Mesothelial cell of epicardium (in vitro differentiated cells): ENCODE data around the gene ECEL1. TPM values are rescaled to one million over a fixed set of nuclear protein-coding genes. Genes with fewer than 3 reads are reported as not detected.
"Not testable (repeated sequence)": the region's sequence is repeated elsewhere in the genome, so short reads cannot be mapped to it uniquely, and the experiment has no call there.

Experiments
- DNase-seq, 2 experiments: peaks; one replicate each; pipeline ENCODE4 v3.0.0; 2021; ENCODE audit warnings: low spot score in 2 of 2; ENCODE audit not compliant: unreplicated experiment in 2 of 2
- H3K27ac Mint-ChIP-seq: 2 replicates; pipeline ENCODE4 v1.8.0; 2021; ENCODE audit warnings: mixed read lengths
- H3K27me3 Mint-ChIP-seq: 2 replicates; pipeline ENCODE4 v1.8.0; 2021; ENCODE audit warnings: low read depth, mixed read lengths
- H3K36me3 Mint-ChIP-seq: 2 replicates; pipeline ENCODE4 v1.8.0; 2021; ENCODE audit warnings: mixed read lengths
- H3K4me1 Mint-ChIP-seq: 2 replicates; pipeline ENCODE4 v1.8.0; 2021; ENCODE audit warnings: mixed read lengths
- H3K4me3 Mint-ChIP-seq: 2 replicates; pipeline ENCODE4 v1.8.0; 2021; ENCODE audit warnings: mild to moderate bottlenecking, moderate library complexity, mixed read lengths
- H3K9me3 Mint-ChIP-seq: 2 replicates; pipeline ENCODE4 v1.8.0; 2021; ENCODE audit warnings: mixed read lengths
- CTCF ChIP-seq: fragments of 200-600 bp; sonication (generic); IDR thresholded peaks from one replicate; pipeline ENCODE4 v1.5.0; 2021; ENCODE audit warnings: antibody characterized with exemption; ENCODE audit not compliant: unreplicated experiment
- total RNA-seq: library from RNA; stranded (reverse); gene quantifications from 3 replicates; pipeline ENCODE4 v1.2.1, GENCODE V29; 2021

Gene ECEL1
- total RNA-seq, 1 donor from 2014 or later, result 8.8 TPM

GRCh38 chr2:232447091-232447620 is 40.5 kb downstream of the ECEL1 start:
- H3K4me1 Mint-ChIP-seq, result peaks cover 2% of the 10 kb centered on the region
- TF ChIP-seq CTCF, result no peak
- no peaks in the 10 kb centered on the region for H3K9me3 Mint-ChIP-seq
- peaks cover 8% of the 10 kb centered on the region for H3K27me3 Mint-ChIP-seq
- no peak for DNase-seq
- H3K27ac Mint-ChIP-seq, result no peak overlapping the region
- H3K4me3 Mint-ChIP-seq, result no peak overlapping the region
- no peaks in the 10 kb centered on the region for H3K36me3 Mint-ChIP-seq

GRCh38 chr2:232446266-232446777 is 41.3 kb downstream of the ECEL1 start:
- H3K36me3 Mint-ChIP-seq, H3K9me3 Mint-ChIP-seq, H3K4me1 Mint-ChIP-seq, H3K4me3 Mint-ChIP-seq, DNase-seq, H3K27ac Mint-ChIP-seq, H3K27me3 Mint-ChIP-seq: not testable (repeated sequence)
- peak; percentile 53 for TF ChIP-seq CTCF

GRCh38 chr2:232445149-232445885 is 42.3 kb downstream of the ECEL1 start:
- not testable (repeated sequence) for DNase-seq, H3K4me1 Mint-ChIP-seq, H3K9me3 Mint-ChIP-seq, H3K4me3 Mint-ChIP-seq, H3K27ac Mint-ChIP-seq, H3K36me3 Mint-ChIP-seq
- peaks cover 12% of the 10 kb centered on the region for H3K27me3 Mint-ChIP-seq

- Mint-ChIP-seq H3K27me3 (peaks cover 9% of the 10 kb centered on the region), H3K4me3 (no peak overlapping the region), H3K9me3 (no peaks in the 10 kb centered on the region), H3K4me1 (peaks cover 5% of the 10 kb centered on the region), H3K36me3 (no peaks in the 10 kb centered on the region), H3K27ac (no peak overlapping the region)
- DNase-seq, result no peak
- TF ChIP-seq CTCF, result no peak
Measured at GRCh38 chr2:232444409-232445148, 43.1 kb downstream of the ECEL1 start.

GRCh38 chr2:232443669-232444408 is 43.8 kb downstream of the ECEL1 start:
- DNase-seq, H3K36me3 Mint-ChIP-seq, H3K9me3 Mint-ChIP-seq, H3K4me1 Mint-ChIP-seq, H3K4me3 Mint-ChIP-seq, H3K27ac Mint-ChIP-seq, H3K27me3 Mint-ChIP-seq: not testable (repeated sequence)

GRCh38 chr2:232443047-232443446 is 44.6 kb downstream of the ECEL1 start:
- H3K27ac Mint-ChIP-seq, H3K36me3 Mint-ChIP-seq, H3K4me3 Mint-ChIP-seq, H3K4me1 Mint-ChIP-seq, DNase-seq, H3K27me3 Mint-ChIP-seq, H3K9me3 Mint-ChIP-seq: not testable (repeated sequence)

- H3K36me3 Mint-ChIP-seq, H3K4me1 Mint-ChIP-seq, H3K9me3 Mint-ChIP-seq, DNase-seq, H3K4me3 Mint-ChIP-seq, H3K27ac Mint-ChIP-seq: not testable (repeated sequence)
- H3K27me3 Mint-ChIP-seq, result peaks cover 12% of the 10 kb centered on the region
Measured at GRCh38 chr2:232442431-232442830, 45.2 kb downstream of the ECEL1 start.

- not testable (repeated sequence) for H3K4me3 Mint-ChIP-seq, H3K9me3 Mint-ChIP-seq, H3K36me3 Mint-ChIP-seq, DNase-seq, H3K4me1 Mint-ChIP-seq, H3K27ac Mint-ChIP-seq
- H3K27me3 Mint-ChIP-seq, result peaks cover 11% of the 10 kb centered on the region
Measured at GRCh38 chr2:232441922-232442321, 45.7 kb downstream of the ECEL1 start.
